Measurements from ENCODE around the gene NME7.

NME7 gene

GRCh38 chr1:169107603-169108208 lies 259.9 kb downstream of the NME7 start:
- Histone ChIP-seq H3K4me1 (ENCODE audit: low read length) (peaks cover 50% of the 10 kb centered on the region), H3K9ac (ENCODE audit: low read length) (peak overlapping the region; percentile 98), H3K4me2 (ENCODE audit: low read length) (peak overlapping the region; percentile 92), H2AFZ (ENCODE audit: low read depth, low read length) (peak overlapping the region; percentile 5; the same call in 1 of the 2 replicates), H3K36me3 (replicated peaks; ENCODE audit: low read depth, low read length) (peaks cover 34% of the 10 kb centered on the region), H3K79me2 (ENCODE audit: low read length) (peaks cover 62% of the 10 kb centered on the region), H3K9me3 (ENCODE audit: insufficient read depth, low read length) (no peaks in the 10 kb centered on the region), H3K4me3 (ENCODE audit: low read length) (peak overlapping the region; percentile 94), H3K27me3 (ENCODE audit: low read depth, low read length) (peaks cover 28% of the 10 kb centered on the region), H3K27ac (ENCODE audit: low read length) (peak overlapping the region; percentile 91), H4K20me1 (ENCODE audit: insufficient read depth, low read length) (peaks cover 11% of the 10 kb centered on the region)
- TF ChIP-seq CTCF (IDR thresholded peaks at IDR 0.05; ENCODE audit: low read depth, low read length) (no peak), EZH2phosphoT487 (IDR thresholded peaks at IDR 0.05; ENCODE audit: low read depth) (no peak)

GRCh38 chr1:169106921-169107602 lies 260.5 kb downstream of the NME7 start:
- Histone ChIP-seq H3K79me2 (ENCODE audit: low read length) (peaks cover 56% of the 10 kb centered on the region), H3K27ac (ENCODE audit: low read length) (peak overlapping the region; percentile 91), H3K4me2 (ENCODE audit: low read length) (peak overlapping the region; percentile 92), H3K27me3 (ENCODE audit: low read depth, low read length) (peaks cover 28% of the 10 kb centered on the region), H3K36me3 (replicated peaks; ENCODE audit: low read depth, low read length) (peaks cover 27% of the 10 kb centered on the region), H3K9me3 (ENCODE audit: insufficient read depth, low read length) (no peaks in the 10 kb centered on the region), H4K20me1 (ENCODE audit: insufficient read depth, low read length) (peaks cover 11% of the 10 kb centered on the region), H3K4me1 (ENCODE audit: low read length) (peaks cover 43% of the 10 kb centered on the region), H3K4me3 (ENCODE audit: low read length) (peak overlapping the region; percentile 94), H2AFZ (ENCODE audit: low read depth, low read length) (peak overlapping the region; percentile 5; the same call in 1 of the 2 replicates), H3K9ac (ENCODE audit: low read length) (peak overlapping the region; percentile 98)
- TF ChIP-seq EZH2phosphoT487 (IDR thresholded peaks at IDR 0.05; ENCODE audit: low read depth) (no peak), CTCF (IDR thresholded peaks at IDR 0.05; ENCODE audit: low read depth, low read length) (no peak)

- peak within 1 kb of the TSS; percentile 94 for H3K4me3 ChIP-seq (ENCODE audit: low read length)
- H3K9ac ChIP-seq (ENCODE audit: low read length) = peak within 1 kb of the TSS; percentile 98
- peak within 1 kb of the TSS; percentile 34; the same call in 1 of the 2 replicates for H2AFZ ChIP-seq (ENCODE audit: low read depth, low read length)
- H3K9me3 ChIP-seq (ENCODE audit: insufficient read depth, low read length) = no peaks in the 10 kb centered on the region
- peaks cover 36% of the 10 kb centered on the region for H3K4me1 ChIP-seq (ENCODE audit: low read length)
- H3K27me3 ChIP-seq (ENCODE audit: low read depth, low read length) = peaks cover 28% of the 10 kb centered on the region
- H4K20me1 ChIP-seq (ENCODE audit: insufficient read depth, low read length) = peaks cover 11% of the 10 kb centered on the region
- peaks cover 20% of the 10 kb centered on the region for H3K36me3 ChIP-seq (replicated peaks; ENCODE audit: low read depth, low read length)
- peak within 1 kb of the TSS; percentile 91 for H3K27ac ChIP-seq (ENCODE audit: low read length)
- H3K79me2 ChIP-seq (ENCODE audit: low read length) = peaks cover 48% of the 10 kb centered on the region
- 0 out of 2 replicates have a peak, but pooled peaks have one; percentile 15 for TF ChIP-seq CTCF (IDR thresholded peaks at IDR 0.05; ENCODE audit: low read depth, low read length)
- no peak for TF ChIP-seq EZH2phosphoT487 (IDR thresholded peaks at IDR 0.05; ENCODE audit: low read depth)
- H3K4me2 ChIP-seq (ENCODE audit: low read length) = peak within 1 kb of the TSS; percentile 92
Observed at GRCh38 chr1:169106095-169106920, 261.3 kb downstream of the NME7 start, which contains the start of gene ATP1B1. ATP1B1 (plus strand) TSS chr1:169106690; CDS start chr1:169106830, 140 bp downstream.

All from OCI-LY3 (cell line).